Stimulated activated CD4-positive, alpha-beta T cell treated with anti-CD3 and anti-CD28 coated beads, Interleukin-4, amount 100 ng/mL, for 4 hours (primary cell): ENCODE measurements around the gene GALNT18.

Experiments used
- DNase-seq, 2 experiments: peaks; one replicate each; pipeline ENCODE4 v3.0.0-alpha.2; 2020

GALNT18 gene

DNA sequence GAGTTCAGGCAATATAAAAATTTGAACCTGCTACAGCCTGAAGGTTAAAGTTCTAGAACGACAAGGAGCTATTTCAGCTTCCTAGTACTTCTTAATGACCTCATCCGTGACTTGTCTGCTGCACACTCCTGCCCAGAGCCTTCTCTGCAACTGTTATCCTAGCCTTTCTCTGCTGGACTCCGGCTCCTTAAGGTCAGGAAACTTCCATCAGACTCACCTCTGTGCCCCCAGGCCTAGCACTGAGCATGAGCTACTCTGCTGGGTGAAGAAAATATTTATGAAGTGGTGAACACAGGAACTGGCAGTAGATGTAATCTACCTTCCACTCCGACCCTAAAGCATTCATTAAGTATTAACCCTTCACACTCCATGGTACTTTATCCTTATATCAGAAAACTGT, 287.2 kb downstream of the GALNT18 start:
- DNase-seq: no peak

DNA sequence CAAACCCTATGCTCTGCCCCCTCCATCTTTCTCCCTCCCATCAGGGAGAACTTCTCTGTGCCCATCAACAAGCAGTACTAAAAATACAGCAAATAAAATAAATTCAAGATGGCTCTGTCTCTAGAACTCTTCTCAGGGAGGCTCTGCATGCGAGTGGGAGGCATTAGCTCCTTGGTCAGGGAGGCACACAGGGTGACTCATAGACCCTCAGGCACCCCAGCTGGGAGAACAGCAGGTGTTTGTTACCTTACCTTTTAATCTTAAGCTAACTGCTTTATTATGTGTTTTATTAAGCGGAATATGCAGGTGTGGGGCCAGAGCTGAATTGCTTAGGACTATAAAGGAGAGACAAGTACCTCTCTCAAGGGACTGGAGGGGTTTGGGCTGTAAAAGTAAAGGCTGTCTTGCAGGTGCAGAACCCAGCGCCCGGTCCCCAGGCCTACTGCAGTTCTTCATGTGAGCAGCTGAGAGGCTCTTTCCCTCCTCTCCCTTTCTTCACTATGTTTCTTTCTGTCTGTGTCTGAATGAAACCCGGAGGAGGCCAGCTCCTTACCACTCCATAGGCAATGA, 289.6 kb downstream of the GALNT18 start:
- DNase-seq: no peak

DNA sequence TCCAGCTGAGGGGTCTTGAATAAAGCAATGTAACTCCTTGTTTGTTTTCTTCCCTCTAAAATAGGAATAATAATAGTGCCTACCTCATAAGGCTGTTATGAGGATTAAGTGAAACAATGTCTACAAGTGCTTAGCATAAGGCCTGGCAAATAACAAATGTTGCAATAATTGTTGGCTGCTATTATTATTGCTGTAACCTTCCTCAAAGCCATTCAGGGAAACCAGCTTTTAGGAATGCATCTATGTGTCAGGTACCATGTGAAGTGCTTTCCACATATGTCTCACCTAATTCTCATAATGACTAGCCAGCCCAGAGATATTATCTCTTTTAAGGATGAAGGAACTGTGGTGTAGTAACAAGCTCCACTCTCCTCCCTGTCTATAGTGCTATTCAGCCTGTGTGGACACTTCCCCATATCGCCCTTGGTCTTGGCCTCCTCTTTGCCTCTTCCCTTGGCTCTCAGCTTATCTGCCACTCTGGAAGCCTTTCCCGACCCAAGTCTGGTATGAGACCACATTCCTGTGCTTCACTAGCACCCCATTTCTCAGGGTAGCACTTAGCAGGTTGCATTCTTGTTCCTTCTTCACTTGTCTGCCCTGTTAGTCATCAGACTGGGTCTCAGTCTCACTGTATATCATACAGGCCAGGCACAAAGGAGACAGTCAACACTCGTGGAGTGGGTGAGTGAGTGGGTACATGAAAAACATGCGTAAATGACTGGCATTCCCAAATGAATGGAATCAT, 292.6 kb downstream of the GALNT18 start:
- DNase-seq: no peak

DNA sequence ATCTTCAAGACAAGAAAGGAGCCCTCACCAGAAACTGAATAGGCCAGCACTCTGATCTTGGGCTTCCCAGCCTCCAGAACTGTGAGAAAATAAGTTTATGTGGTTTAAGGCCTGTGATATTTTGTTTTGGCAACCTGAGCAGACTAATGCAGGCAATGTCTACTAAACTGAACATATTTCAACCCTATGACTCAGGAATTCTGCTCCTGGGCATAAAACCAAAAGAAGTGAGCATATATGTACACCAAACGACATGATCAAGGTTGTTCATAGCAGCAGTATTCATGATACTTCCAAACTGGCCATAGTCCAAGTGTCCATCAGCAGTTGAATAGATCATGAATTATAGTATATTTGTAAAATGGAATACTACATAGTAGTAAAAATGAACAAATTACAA, 297.7 kb downstream of the GALNT18 start:
- no peak for DNase-seq

DNA sequence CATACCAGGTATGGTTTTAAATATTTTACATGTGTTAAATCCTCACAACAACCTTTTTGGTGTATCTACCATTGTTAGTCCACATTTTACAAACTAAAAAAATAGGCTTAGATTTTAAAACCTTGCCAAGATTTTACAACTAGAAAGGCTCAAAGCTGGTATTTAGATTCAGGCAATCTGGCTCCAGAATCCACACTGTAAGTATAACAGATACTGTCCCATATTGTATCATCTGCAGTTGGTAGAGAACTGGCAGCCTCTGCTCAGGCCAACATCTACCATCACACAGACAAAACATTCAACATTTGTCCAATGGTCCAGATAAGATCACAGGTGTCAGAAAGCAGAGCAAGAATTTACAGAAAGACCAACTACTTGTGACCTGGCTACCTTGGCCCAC, 299.7 kb downstream of the GALNT18 start:
- no peak for DNase-seq

DNA sequence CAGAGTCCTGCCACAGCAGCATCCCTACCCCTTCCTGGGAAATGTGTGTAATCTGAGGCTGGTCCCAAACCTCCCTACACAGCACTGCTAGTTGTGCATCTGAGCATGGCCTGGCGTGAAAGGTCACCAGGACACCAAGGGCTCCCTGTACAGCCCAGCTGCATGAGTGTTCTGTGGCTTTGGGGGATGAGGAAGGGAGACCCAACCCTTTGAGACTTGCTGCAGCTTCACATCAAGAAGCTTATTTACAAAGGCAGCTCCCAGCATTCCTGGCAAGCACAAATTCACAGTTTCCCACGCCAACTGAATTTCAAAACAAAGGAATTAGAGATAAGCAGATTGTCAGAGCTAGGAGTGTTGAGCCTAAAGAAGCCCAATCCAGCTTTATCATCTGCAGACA, 301.0 kb downstream of the GALNT18 start:
- DNase-seq: no peak

DNA sequence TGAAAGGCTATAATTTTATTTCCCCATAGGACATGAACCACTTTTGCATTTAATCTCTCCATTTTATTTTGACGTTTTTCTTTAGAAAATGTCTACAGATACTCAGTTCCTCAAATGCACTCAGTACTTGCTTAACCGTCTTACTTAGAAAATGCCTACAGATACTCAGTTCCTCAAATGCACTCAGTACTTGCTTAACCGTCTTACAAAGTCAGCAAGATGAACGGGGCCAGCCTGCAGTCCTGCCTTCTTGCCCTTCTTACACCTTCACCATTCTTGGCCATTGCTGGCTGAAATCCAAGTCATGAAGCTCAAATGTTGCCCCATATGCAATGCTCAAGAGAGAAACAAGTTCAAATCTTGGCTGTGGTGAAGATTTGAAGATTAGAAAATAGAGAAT, 302.8 kb downstream of the GALNT18 start:
- no peak for DNase-seq

DNA sequence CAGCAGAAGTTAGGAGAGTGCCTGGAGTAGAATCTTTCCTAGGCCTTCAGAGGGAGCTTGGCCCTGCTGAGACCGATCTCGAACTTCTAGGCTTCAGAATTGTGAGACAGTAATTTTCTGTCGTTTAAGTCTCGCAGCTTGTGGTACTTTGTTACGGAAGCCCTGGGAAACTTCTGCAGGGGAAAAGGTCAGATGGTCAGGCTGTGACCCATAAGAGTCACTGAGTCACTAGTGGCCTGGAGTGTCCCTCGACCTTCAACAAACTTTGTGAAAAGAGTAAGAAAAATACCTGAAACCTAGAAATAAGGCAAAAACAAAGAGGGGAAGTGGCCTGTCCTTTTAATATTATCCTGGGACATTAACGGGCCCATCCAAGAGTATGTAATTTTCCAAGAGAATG, 303.3 kb downstream of the GALNT18 start:
- DNase-seq: no peak

DNA sequence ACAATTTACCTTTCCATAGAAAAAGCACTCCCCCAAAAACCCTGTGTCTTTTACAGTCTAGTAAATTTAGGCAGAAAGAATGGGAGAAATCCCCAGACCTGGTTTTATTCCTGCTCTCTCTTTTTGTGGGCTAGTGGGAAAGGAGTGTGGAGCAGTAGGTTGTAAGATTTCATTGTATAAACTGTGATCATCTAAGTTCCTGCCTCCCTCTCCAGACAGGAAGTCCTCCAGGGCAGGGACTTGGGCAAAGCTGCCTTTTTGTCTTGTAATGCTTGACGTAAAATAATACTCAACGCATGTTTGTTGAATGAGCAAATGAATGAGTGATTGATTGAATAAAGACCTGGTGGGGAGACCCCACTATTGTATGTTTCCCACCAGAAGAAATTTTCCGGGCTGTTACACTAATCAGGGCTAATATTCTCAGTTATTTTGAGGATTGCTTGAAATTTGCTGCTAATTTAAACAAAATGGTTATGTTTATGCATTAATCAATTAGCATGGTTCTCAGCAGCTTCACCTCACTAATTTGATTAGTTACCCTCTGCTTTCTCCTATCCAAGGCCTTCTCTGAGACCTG, 305.1 kb downstream of the GALNT18 start:
- DNase-seq: no peak

DNA sequence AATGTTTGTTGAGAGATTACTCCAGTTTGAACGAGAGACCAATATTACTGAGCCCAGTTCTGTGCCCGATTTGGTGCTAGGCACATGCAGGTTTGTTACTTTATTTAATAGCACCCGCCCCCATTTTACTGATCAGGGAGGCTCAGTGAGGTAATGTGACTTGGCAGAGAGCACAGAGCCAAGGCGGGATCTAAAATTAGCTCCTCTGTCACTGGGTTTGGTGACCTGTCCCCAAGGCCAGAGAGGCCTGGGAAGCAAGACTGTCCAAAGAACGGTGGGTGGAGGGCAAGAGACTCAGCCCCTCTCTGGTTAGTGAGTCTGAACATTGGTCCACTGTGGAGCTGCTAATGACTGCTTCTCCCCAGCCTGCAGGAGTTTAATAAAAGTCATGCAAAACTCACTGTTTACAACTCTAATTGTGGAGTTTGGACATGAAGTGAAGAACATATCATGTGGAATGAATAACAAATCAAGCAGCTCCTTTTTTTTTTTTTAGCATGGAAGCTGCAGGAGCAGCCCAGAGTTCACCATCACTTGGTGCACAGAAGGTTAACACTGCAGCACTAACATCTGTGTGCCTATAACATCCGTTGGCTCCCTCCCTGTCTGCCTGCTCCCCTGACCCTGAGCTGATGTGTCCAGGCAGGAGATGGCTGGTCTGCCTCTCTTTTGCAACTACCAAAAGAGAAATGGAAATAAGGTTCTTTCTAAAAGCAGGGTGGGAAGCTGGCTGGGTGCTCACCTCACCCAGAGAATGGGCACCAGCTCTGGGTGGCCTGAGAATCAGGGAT, 307.7 kb downstream of the GALNT18 start:
- no peak for DNase-seq

DNA sequence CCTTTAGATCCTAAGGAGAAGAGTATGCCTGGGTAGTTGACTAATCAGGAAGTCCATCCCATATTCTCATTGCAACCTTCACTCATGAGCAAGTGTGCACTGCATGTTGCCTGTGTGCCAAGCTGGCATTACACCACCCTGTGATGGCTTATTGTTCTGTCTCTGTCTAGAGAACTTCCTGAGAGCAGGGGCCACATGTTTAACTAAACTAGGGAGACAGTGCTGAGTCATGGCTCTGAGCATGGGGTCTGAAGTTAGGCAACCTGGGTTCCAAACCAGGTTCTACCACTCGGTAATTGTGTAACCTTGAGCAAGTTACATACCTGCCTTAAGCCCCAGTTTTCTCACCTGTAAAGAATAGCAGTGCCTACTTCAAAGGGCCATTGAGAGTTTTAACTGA, 308.4 kb downstream of the GALNT18 start:
- no peak for DNase-seq

DNA sequence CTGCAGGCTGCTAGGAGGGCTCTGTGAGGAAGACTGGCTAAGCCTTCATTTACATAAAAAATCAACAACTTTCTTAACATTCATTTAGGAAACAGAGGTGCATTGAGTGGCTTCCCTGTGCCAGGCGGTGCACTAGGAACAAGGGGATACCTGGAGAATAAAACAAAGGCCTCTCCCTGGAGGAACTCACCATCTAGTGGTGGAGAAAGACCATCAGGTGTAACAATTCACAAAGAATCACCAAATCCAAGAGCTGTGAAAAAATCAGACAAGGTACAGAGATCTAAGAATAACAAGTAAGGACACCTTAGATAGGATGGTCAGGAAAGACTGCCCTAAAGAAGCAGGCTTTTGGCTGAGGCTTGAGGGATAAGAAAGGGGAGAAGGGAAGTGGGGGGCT, 309.1 kb downstream of the GALNT18 start:
- DNase-seq: no peak

DNA sequence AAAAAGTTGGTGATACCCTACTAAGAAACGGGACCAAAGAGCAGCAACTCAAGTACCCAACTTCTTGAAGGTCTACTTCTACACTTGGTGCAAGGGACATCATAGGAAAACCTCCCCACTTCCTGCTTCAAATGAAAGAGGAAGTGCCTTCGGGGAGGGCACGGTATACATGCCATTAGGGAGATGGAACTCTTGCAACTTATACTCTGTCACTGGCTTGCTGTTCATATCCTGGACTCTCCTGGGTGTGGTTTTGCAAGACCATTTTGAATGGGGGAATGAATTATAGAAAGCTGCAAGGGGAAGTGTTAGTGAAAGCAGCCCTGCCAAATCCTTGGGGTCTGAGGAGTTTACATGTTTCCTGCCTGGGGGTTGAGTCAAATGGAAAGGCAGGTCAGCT, 310.6 kb downstream of the GALNT18 start:
- no peak for DNase-seq

DNA sequence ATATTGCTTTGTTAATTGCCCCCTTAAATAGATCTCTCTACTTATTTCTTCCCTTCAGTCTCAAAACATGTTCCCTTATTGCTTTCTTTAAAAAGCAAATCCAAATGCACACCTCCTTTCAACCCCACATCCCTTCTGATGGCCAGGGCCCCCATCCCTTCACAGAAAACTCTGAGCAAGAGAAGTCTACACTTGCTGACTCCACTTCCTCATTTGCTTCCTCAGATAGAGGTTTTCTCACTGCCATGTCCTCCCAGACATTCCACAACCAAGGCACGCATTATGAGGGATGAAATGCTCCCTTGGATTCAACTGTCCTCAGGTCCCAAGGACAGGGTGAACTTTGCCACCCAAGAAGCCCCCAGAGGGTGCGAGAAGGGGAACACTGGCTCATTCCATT, 311.9 kb downstream of the GALNT18 start:
- no peak for DNase-seq

DNA sequence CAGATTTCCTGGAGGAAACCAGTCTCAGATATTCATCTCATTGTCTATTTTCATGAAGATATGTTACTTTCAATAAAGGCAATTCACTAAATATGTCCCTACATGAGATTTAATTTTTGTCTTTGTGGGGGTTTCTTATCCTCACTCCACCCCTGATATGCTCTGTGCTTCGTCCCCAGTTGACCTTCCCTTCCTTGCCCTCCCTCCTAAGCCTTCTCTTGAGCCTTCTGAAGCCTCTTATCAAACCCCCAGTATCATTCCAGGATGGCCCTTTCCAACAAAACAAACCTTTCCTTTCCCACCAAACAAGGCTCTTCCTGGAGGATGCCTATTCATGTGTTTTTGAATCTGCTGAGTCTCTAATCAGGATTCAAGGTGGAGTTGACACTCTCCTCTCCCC, 313.6 kb downstream of the GALNT18 start:
- no peak for DNase-seq

DNA sequence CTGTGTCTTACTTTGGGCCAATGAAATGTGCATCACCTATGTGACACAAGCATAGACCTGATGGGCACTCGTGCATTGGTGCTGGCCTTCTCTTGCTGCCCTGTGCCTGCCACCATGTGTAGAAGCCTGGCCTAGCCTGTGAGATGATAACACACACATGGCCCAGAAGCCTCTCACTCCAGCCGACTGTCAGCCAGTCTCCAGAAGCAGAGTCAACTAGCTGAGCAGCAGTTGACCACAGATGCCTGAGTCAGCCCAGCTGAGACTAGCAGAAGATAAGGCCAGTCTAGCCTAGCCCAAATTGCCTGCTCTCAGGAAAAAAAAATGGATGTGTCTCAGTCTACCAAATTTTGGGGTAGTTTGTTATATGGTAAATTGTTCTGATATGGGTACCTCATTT, 314.9 kb downstream of the GALNT18 start:
- DNase-seq: no peak

DNA sequence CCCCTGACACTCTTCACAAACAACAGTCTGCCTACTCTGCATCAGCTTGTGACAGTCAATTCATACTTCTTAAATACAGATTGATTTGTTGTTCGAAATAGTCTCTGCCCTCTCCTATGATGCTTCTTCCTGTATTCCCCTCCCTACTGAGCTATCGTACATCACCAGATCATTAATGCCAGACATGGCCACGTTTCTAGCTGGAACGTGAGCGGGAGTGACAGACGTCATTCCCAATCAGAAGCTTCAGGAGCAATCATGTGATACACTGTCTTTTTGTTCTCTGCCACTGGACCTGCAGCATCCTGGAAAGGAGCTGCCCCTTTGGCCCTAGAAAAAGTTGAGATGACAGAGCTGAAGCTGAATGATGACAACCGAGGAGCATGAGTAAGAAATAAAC, 317.3 kb downstream of the GALNT18 start:
- no peak for DNase-seq

DNA sequence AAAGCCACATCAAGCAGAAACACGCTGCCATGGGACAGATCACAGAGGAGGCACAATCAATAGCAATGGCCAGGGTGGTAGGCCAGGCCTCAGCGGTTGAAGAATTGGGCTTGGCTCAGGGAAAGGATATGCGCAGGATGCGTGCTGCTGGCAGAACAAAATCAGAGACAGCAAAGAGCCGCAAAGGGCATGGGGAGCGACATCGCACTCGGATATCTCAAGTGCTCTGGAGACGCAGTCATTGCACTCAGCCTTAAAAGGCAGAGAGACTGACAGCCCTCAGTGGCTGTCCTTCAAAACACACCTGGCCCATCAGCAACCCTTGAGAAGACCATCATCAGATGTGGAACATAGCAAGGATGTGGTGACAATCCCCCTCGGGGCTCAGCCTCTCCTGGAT, 319.2 kb downstream of the GALNT18 start:
- no peak for DNase-seq

DNA sequence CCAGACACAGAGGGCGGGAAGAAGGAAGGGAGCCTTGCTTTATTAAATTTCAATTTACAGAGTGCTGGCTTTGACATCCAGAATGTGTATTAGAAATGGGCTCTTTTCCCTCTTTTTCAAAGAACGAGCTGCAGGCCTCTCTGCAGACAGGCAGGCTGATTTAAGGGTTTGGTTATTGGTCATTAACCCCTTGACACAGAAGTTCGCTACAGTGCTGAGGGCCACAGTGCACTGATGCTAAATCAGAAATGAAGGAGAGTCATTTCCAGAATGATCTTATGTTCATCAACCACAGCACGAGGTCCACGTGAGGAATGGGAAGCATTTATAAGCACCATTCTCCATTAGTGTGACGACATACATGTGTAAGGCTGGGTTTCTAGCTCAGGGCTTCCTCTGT, 320.6 kb downstream of the GALNT18 start:
- no peak for DNase-seq

DNA sequence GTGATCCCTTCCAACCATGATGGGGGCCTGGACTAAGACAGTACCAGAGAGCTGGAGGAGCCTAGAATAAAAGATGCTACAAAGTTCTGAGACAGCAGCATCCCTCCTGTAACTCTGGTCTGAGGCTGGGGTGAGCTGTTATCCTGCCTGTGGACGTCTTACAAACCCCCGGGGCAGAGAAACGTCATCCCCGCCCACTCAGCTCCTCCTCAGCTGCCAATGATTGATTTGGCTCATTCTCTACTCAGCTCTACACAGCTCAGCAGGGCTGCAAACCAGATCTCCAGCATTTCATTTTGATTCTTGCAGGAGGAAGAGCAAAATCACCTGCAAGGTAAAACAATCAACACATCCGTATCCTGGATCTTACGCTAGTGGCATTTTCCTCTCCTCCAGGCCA, 324.2 kb downstream of the GALNT18 start:
- no peak for DNase-seq

DNA sequence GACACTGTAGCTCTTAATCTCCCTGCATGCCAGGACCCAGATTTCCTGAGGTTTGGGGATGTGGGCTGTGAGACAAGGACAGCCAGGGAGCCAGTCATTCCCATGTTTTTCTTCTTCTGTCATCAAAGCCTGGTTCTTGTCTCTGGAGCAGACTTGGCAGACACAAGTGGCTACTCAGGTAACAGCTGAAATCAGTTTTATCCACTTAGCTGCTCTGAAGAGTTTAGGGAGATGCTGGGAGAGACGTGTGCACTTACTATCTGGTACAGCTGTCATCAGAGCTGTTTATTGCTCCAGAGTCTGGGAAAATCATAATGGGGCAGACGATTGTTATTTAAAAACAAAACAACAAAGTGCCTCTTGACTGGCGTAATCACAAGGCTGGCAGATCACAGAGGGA, 325.4 kb downstream of the GALNT18 start:
- DNase-seq: no peak

DNA sequence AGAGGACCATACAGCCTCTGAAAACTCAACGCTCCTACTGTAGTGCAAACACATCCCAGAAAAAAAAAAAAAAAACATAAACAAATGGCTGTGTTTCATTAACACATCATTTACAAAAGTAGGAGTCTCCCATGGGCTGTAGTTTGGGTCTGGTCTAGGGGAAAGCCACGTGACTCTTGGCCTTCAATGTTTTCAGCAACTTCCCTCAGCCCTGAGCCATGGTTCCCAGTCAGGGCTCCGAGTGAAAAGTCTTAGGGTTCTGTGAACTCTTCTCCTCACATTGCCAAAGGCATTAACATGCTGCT, 327.3 kb downstream of the GALNT18 start:
- DNase-seq: no peak

DNA sequence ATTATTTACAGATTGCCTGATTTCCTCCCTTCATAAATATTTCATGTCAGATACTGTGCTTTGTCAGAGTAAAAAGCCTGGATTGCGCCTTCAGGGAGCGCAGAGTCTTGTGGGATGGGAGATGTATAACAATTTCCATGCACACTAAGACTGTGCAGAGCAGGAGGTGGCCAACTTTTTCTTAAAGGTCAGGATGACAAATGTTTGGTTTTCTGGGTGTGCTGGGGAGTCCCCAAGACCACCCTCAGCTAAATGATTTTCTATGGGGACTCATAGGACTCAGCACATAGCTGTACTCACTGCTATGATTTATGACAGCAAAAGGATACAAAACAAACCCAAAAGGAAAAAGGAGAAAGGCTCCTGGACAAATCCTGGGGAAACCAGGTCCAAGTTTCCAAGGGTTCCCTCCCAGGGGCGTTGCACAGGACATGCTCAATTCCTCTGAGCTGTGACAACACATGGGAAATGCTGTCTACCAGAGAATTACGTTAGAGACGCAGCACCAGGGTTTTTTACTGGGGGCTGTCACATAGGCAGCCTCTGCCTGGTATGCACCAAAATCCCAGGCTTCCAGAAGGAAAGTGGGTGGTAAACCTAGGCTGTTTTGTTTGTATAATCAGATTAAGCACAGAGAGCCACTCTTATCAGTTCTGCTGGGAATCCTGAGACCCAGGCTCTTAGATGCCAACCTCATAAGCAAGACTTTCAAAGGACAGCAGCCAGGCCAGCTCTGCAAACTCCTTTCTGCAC, 327.8 kb downstream of the GALNT18 start:
- no peak for DNase-seq
